Rectal smooth muscle tissue (tissue), 1 donor: ENCODE data around the gene TXNDC11.

ENCODE experiments used
- H3K27ac ChIP-seq: one replicate; pipeline ENCODE4 v1.7.0; 2013; ENCODE audit warnings: low read depth, low read length, inconsistent platforms
- H3K27me3 ChIP-seq: one replicate; pipeline ENCODE4 v1.7.0; 2013; ENCODE audit warnings: low read length; ENCODE audit not compliant: control insufficient read depth, insufficient read depth
- H3K36me3 ChIP-seq: one replicate; pipeline ENCODE4 v1.7.0; 2013; ENCODE audit warnings: low read length; ENCODE audit not compliant: control insufficient read depth, insufficient read depth
- H3K4me1 ChIP-seq: one replicate; pipeline ENCODE4 v1.7.0; 2013; ENCODE audit warnings: low read length; ENCODE audit not compliant: control insufficient read depth, insufficient read depth
- H3K4me3 ChIP-seq: one replicate; pipeline ENCODE4 v1.7.0; 2013; ENCODE audit warnings: low read length
- H3K9ac ChIP-seq: one replicate; pipeline ENCODE4 v1.7.0; 2013; ENCODE audit warnings: low read length

Gene TXNDC11

DNA sequence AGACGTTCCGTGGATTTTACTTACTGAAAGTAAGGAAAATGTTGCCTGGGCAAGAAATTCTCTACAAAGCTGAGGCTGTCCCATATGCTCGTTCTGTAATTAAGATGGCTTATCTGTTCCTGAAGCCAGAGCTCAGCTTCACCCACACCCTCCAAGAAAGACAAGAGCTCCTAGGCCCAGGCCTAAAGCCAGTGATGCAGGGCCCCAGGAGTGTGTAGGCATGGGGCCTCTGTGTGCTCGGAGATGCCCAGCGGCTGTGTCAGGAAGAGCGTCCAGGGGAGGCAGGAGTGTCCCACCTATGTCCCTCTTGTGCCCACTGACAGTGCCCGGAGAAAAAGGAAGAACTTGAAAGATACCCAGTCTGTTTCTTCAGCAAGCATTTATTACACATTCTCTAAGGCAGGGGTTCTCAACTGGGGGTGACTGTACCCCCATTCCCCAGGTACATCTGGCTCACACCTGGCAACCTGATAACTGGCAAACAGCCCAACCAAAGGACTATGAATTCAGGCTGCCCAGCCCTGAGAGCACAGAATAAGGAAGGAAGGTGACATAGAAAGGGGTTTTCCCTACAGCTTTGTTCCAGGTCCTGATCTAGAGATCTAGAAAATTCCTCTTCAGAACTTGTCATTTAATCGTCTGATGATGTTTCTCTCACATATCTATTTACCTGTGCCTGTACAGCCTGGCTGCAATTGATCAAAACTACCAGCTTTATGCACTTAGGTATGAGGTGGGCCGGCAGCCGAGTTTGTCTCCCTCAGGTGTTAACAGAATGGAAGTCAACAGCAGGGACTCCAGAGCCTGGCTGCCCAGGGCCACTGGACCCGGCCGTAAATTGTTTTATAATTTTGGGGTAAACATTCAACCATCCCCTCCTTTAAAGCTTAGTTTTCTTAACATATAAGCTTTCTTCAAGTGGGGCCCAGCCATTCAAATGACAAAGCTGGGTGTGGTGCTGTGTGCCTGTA lies 62.4 kb downstream of the TXNDC11 start:
- no peak overlapping the region for H3K9ac ChIP-seq
- H3K27me3 ChIP-seq: no peaks in the 10 kb centered on the region
- peaks cover 4% of the 10 kb centered on the region for H3K4me1 ChIP-seq
- no peak overlapping the region for H3K4me3 ChIP-seq
- H3K36me3 ChIP-seq: peaks cover 41% of the 10 kb centered on the region
- H3K27ac ChIP-seq: no peak overlapping the region

DNA sequence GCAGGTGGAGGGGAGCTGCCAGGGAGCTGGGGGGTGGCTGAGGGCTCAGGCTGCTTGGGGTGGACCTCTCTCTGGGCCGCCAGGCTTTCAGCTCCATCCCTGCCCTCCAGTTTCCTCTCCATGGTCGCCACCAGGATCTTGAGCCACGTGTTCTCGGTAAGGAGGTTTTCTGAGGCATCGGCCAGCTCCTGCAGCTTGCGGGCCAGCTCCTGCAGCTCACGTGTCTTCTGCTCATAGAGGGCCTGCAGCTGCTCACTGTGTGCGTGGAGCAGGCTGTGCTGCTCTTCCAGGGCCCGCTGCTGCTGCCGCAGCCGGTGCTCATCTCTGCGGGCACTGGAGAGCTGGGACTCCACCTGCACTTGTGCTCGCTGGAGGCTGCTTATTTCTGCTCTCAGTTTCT lies 63.4 kb downstream of the TXNDC11 start:
- Histone ChIP-seq H3K27ac (no peak overlapping the region), H3K4me1 (peaks cover 4% of the 10 kb centered on the region), H3K4me3 (no peak overlapping the region), H3K27me3 (no peaks in the 10 kb centered on the region), H3K9ac (no peak overlapping the region), H3K36me3 (peaks cover 40% of the 10 kb centered on the region)

DNA sequence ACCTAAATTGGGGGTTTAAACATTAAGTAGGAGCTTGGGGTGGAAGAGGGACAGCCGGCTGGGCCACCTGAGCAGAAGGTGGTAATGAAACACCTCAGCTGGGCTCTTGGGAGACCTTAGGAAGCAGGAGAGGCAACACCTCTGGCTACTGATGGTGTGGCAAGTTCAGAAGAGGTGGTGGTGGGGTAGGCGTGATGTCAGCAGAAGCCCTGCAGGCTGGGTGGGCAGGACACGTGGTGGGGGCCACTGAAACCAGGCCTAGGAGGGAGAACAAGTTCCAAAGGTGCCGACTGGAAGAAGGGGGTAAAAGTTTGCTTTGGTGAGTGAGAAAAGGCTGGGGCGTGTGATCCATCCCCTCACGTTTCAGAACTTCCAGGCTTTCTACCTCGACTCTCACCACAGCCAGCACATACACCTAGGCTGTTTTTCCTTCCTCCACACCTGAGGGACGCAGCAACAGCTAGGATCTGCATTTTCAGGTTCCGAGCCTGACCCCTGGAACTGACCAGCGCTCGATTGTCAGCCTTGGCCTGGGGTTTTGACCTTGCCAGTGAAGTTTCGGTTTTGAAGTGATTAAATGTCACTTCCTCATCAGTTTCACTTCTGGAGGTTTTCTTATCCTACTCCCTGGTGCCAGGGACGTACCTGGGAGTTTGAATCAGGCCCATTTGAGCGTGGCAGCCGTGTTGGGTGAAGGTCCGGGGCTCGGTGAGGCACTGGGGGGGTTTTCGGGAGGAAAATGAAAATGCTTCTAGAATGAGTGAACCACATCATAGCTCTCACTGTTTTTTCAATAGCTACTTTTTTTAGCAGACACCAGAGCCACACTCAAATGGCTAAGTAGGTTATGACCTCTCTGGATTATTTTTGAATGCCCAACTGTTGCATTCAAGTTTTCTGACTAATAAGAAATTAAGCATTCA lies 64.4 kb downstream of the TXNDC11 start:
- Histone ChIP-seq H3K27me3 (no peaks in the 10 kb centered on the region), H3K27ac (no peak overlapping the region), H3K9ac (no peak overlapping the region), H3K4me3 (no peak overlapping the region), H3K4me1 (peaks cover 7% of the 10 kb centered on the region), H3K36me3 (peaks cover 33% of the 10 kb centered on the region)

DNA sequence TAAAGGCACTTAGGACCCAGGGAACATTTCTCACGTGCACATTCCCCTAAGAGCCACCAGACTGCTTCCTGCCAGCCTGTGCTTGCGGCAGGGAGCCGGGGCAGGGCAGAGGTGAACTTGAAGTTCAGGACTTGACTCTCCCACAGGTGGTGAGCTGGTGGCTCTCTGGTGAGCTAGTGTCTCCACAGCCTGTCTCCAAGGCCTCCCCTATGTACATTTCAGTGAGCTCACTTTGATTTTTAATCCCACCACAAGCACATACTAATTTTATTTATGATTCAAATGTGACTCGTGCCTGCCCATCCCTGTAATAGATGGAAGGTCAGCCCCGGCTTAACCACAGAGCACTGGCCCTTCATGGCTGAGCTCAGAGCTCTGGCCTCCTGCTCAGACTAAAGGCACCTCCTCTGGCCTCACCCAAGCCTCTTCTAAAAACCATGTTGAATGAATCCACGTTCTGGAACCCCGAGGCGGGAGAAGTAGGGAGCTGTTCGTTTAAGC lies 65.2 kb downstream of the TXNDC11 start:
- H3K27me3 ChIP-seq: no peaks in the 10 kb centered on the region
- H3K9ac ChIP-seq: no peak overlapping the region
- H3K36me3 ChIP-seq: peaks cover 30% of the 10 kb centered on the region
- no peak overlapping the region for H3K4me3 ChIP-seq
- H3K27ac ChIP-seq: no peak overlapping the region
- peaks cover 7% of the 10 kb centered on the region for H3K4me1 ChIP-seq

DNA sequence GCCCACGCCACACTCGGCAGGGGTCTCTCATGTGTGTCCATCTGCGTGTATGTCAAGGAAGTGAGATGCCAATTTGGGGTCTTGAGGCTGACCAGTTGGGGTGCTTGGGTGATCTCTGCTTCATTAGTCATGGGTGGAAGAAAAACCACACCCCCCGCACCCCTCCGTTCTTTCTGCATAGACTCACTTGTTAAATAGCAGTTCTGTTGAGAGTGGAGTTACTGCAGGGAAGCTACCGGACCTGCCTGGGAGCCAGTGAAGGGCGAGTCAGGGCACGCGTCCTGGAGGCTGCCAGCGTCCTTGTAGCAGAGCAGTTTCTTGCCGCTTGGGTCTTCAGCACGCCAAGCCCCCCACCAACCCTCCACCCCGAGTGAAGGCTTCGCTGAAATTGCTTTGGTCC lies 65.9 kb downstream of the TXNDC11 start:
- Histone ChIP-seq H3K4me3 (no peak overlapping the region), H3K27me3 (no peaks in the 10 kb centered on the region), H3K9ac (no peak overlapping the region), H3K27ac (no peak overlapping the region), H3K36me3 (peaks cover 30% of the 10 kb centered on the region), H3K4me1 (peaks cover 7% of the 10 kb centered on the region)

DNA sequence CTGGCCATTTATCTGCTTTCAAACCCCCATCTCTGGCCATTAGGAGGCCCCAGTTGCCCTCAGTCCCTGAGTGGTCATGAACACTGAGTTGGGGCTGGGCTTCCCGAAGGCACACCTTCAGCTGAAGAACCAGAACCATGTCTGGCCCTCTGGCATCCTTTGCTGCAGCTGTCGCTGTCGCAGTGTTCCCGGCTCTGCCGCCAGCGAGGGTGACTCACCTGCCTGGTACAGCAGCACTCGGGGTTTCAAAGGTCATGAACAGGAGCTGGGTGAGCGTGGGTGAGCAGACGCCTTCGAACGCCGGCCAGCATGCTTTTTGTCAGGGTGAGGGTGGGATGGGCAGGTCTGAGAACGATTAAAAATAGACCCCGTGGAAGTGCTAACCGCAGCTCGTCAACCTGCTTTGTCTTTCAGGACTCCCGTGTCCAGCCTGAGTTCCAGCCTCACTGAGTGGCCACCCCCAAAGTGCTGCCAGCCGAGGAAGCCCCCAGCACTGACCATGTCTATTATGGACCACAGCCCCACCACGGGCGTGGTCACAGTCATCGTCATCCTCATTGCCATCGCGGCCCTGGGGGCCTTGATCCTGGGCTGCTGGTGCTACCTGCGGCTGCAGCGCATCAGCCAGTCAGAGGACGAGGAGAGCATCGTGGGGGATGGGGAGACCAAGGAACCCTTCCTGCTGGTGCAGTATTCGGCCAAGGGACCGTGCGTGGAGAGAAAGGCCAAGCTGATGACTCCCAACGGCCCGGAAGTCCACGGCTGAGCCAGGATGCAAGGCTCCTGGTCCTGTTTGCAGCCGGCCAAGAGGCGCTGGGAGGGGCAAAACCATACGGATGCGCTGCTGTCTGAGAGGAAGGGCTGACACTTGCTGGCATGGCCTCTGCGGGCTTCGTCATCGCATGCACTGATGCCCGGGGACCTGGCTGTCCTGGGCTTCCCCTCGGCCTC lies 66.8 kb downstream of the TXNDC11 start:
- H3K9ac ChIP-seq: no peak overlapping the region
- H3K4me1 ChIP-seq: peaks cover 7% of the 10 kb centered on the region
- H3K4me3 ChIP-seq: no peak overlapping the region
- H3K27ac ChIP-seq: no peak overlapping the region
- no peaks in the 10 kb centered on the region for H3K27me3 ChIP-seq
- peaks cover 30% of the 10 kb centered on the region for H3K36me3 ChIP-seq

DNA sequence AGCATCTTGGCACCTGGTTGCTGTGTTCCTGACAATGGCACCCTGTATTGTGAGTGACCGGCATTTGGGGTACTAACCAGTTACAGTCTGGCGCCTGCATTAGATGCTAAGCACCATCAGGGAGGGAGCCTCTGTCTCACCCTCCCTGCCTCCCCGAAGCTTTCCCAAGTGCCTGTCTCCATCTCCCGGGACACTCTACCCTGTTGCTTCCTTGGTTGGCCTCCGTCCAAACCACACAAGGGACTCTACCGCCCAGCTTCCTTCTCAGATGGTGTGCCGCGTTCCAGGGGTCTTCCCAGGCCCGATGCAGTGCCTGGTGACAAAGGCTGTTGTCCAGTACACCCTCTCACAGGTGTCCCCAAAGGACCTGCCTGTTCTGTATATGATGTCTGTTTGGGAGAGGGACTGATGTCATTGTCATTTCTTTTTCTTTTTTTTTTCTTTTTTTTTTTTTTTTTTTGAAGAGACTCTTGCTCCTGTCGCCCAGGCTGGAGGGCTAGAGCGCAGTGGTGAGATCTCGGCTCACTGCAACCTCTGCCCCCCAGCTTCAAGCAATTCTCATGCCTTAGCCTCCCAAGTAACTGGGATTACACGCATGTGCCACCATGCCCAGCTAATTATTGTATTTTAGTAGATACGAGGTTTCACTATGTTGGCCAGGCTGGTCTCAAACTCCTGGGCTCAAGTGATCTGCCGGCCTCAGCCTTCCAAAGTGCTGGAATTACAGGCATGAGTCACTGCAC lies 67.7 kb downstream of the TXNDC11 start:
- Histone ChIP-seq H3K9ac (no peak overlapping the region), H3K27me3 (peaks cover 3% of the 10 kb centered on the region), H3K27ac (peak overlapping the region; percentile 18), H3K4me3 (no peak overlapping the region), H3K36me3 (peaks cover 30% of the 10 kb centered on the region), H3K4me1 (peaks cover 11% of the 10 kb centered on the region)

DNA sequence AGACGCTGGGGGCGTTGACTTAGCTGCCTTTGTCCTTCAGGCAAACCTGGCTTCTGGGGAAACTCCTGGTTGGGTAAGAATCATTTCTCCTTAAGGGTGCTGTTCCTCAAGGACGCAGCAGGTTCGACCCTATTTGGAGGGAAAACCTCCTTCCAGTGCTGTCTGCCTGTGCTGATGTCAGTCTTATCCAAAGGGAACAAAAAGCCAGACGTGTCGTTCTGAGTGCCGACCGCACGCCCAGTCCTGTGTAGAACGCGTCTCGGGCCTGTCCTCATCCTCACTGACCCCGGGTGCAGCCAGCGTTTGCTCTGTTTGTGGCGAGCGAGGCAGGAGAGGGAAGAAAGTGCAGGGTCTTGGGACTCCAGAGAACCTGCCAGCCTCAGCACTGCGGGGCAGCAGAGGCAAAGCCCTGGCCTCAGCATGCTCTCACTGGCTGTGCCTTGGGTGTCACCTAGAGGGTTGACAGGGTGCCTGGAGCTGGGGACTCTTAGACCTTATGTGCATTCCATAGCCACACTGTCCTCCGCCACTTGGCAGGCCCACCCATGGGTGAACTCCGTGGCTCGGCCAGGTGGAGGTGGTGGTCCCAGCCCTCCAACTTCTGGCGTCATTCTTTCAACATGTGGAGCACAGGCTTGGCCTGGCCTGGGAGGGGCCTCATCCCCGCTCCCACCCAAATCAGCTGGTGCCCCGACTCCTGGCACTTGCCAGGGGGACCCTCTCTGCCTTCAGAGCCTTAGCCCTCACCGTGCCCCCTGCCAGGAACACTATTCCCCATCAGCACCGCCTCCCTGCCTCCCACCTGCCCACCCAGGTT lies 68.4 kb downstream of the TXNDC11 start:
- Histone ChIP-seq H3K36me3 (peaks cover 23% of the 10 kb centered on the region), H3K4me1 (peaks cover 7% of the 10 kb centered on the region), H3K27ac (peak overlapping the region; percentile 9), H3K27me3 (peaks cover 3% of the 10 kb centered on the region), H3K4me3 (no peak overlapping the region), H3K9ac (no peak overlapping the region)

DNA sequence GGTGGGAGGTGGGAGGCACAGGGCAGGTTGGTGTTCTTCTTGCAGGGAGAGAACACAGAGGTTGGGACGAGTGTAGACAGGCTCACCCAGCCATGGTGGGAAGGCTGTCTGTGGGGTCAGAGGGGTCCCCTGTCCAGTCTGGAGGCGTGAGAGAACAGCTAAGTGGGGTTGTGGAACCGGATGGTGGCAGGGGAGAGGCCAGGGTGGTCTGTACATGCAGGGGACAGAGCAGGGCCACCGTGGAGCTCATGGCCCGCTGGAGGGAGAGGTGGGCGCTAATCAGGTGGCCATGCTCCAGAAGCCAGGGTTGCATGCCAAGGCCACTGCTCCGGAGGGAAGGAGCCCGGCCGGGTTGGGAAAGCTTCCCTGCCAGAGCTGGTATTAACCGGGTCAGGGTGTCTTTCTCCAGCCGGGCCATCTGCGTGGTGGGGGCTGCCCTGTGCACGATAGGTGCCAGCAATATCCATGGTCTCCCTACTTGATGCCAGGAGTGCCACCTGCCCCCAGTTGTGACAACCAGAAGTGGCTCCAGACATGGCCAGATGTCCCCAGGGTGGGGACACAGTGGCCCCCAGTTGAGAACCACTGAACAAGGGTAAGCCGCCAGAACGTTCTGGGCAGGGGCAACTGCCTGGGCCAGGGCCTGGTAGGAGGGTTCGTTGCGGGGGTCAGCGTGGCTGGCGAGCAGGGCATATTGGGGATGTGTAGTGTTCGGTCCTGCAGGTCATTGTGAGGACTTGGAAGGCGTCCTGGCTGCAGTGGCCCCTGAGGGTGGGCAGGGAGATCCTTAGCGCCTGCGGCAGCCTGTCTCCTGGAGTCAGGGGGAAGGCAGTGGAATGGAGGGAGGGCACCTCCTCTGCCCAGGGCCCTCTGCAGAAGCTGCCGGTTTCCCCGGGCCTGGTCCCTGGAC lies 69.3 kb downstream of the TXNDC11 start:
- H3K27ac ChIP-seq: no peak overlapping the region
- peaks cover 7% of the 10 kb centered on the region for H3K4me1 ChIP-seq
- peaks cover 21% of the 10 kb centered on the region for H3K36me3 ChIP-seq
- no peak overlapping the region for H3K4me3 ChIP-seq
- peaks cover 3% of the 10 kb centered on the region for H3K27me3 ChIP-seq
- H3K9ac ChIP-seq: no peak overlapping the region
